ENCODE measurements around the gene RNF135.
"Not testable (repeated sequence)": the region's sequence is repeated elsewhere in the genome, so short reads cannot be mapped to it uniquely, and the experiment has no call there.

DNA sequence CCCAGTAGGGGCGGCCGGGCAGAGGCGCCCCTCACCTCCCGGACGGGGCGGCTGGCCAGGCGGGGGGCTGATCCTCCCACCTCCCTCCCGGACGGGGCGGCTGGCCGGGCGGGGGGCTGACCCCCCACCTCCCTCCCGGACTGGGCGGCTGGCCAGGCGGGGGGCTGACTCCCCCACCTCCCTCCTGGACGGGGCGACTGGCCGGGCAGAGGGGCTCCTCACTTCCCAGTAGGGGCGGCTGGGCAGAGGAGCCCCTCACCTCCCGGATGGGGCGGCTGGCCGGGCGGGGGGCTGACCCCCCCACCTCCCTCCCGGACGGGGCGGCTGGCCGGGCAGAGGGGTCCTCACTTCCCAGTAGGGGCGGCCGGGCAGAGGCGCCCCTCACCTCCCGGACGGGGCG is 9.1 kb downstream of the RNF135 start:
- TF ChIP-seq, protein P1, sequence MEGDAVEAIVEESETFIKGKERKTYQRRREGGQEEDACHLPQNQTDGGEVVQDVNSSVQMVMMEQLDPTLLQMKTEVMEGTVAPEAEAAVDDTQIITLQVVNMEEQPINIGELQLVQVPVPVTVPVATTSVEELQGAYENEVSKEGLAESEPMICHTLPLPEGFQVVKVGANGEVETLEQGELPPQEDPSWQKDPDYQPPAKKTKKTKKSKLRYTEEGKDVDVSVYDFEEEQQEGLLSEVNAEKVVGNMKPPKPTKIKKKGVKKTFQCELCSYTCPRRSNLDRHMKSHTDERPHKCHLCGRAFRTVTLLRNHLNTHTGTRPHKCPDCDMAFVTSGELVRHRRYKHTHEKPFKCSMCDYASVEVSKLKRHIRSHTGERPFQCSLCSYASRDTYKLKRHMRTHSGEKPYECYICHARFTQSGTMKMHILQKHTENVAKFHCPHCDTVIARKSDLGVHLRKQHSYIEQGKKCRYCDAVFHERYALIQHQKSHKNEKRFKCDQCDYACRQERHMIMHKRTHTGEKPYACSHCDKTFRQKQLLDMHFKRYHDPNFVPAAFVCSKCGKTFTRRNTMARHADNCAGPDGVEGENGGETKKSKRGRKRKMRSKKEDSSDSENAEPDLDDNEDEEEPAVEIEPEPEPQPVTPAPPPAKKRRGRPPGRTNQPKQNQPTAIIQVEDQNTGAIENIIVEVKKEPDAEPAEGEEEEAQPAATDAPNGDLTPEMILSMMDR (IDR thresholded peaks at IDR 0.05), result not testable (repeated sequence)
- TF ChIP-seq POLR2A (IDR thresholded peaks at IDR 0.05; ENCODE audit: low read length); EP300 (IDR thresholded peaks at IDR 0.05); CEBPB (IDR thresholded peaks at IDR 0.05): not testable (repeated sequence)
- TF ChIP-seq, protein P2, sequence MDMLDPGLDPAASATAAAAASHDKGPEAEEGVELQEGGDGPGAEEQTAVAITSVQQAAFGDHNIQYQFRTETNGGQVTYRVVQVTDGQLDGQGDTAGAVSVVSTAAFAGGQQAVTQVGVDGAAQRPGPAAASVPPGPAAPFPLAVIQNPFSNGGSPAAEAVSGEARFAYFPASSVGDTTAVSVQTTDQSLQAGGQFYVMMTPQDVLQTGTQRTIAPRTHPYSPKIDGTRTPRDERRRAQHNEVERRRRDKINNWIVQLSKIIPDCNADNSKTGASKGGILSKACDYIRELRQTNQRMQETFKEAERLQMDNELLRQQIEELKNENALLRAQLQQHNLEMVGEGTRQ (IDR thresholded peaks at IDR 0.05), result not testable (repeated sequence)

Measured in A549 (cell line).